GM11168 (cell line): ENCODE results near the gene OBP2A.

Experiments used
- in situ Hi-C: fragments of 300-500 bp; cut with MboI; formaldehyde crosslinking; loops from one replicate; pipeline ENCODE4 v1.12.0; 2022; ENCODE audit warnings: low sequenced_read_pairs; ENCODE audit not compliant: unreplicated experiment

Gene OBP2A

GRCh38 chr9:135551031-135551430, 5.1 kb downstream of the OBP2A start:
- in situ Hi-C loops: no loop called here

GRCh38 chr9:135551456-135551855, 5.5 kb downstream of the OBP2A start:
- in situ Hi-C loops: no loop called here

GRCh38 chr9:135552021-135552697, 6.2 kb downstream of the OBP2A start:
- in situ Hi-C loops: no loop called here

- in situ Hi-C loops: no loop called here
Measured at GRCh38 chr9:135552698-135553171, 6.8 kb downstream of the OBP2A start.

- in situ Hi-C loops: no loop called here
Measured at GRCh38 chr9:135554718-135555117, 8.8 kb downstream of the OBP2A start.

- in situ Hi-C loops: no loop called here
Measured at GRCh38 chr9:135555203-135555602, 9.3 kb downstream of the OBP2A start.

GRCh38 chr9:135555910-135556309, 10.0 kb downstream of the OBP2A start:
- in situ Hi-C loops: no loop called here

GRCh38 chr9:135559606-135560005, 13.7 kb downstream of the OBP2A start:
- in situ Hi-C loops: no loop called here

GRCh38 chr9:135561391-135562234, 15.7 kb downstream of the OBP2A start, which contains the start of gene PAEP:
PAEP (plus strand) TSS chr9:135561756.
- in situ Hi-C loops: no loop called here

GRCh38 chr9:135562235-135562745, 16.4 kb downstream of the OBP2A start:
- in situ Hi-C loops: no loop called here

- in situ Hi-C loops: no loop called here
Measured at GRCh38 chr9:135563039-135563476, 17.1 kb downstream of the OBP2A start.

- in situ Hi-C loops: no loop called here
Measured at GRCh38 chr9:135563858-135564257, 17.9 kb downstream of the OBP2A start.

GRCh38 chr9:135565141-135565628, 19.3 kb downstream of the OBP2A start:
- in situ Hi-C loops: no loop called here

- in situ Hi-C loops: no loop called here
Measured at GRCh38 chr9:135565636-135566035, 19.7 kb downstream of the OBP2A start.

- in situ Hi-C loops: no loop called here
Measured at GRCh38 chr9:135566552-135566951, 20.6 kb downstream of the OBP2A start.

GRCh38 chr9:135567311-135567710, 21.4 kb downstream of the OBP2A start:
- in situ Hi-C loops: no loop called here

GRCh38 chr9:135568026-135568425, 22.1 kb downstream of the OBP2A start:
- in situ Hi-C loops: no loop called here

- in situ Hi-C loops: no loop called here
Measured at GRCh38 chr9:135570456-135570855, 24.5 kb downstream of the OBP2A start.

- in situ Hi-C loops: no loop called here
Measured at GRCh38 chr9:135572233-135572632, 26.3 kb downstream of the OBP2A start.

GRCh38 chr9:135573124-135573523, 27.2 kb downstream of the OBP2A start:
- in situ Hi-C loops: no loop called here

- in situ Hi-C loops: no loop called here
Measured at GRCh38 chr9:135574331-135574730, 28.4 kb downstream of the OBP2A start.
